GM12865 (cell line): ENCODE measurements around the gene NUAK2.

Experiments used
- DNase-seq: peaks from one replicate; pipeline ENCODE4 v3.0.0; 2010; ENCODE audit warnings: low read depth
- H3K4me3 ChIP-seq: 2 replicates; pipeline ENCODE4 v1.5.1; 2011; ENCODE audit warnings: mild to moderate bottlenecking, low read depth, low read length, control low read depth
- TF ChIP-seq, protein P1 (sequence below): IDR thresholded peaks from 2 replicates; pipeline ENCODE4 v1.5.1; 2011; ENCODE audit warnings: low read length, control low read depth, low read depth, inconsistent platforms; ENCODE audit not compliant: insufficient read depth; ENCODE audit errors: missing control alignments

The NUAK2 gene

DNA sequence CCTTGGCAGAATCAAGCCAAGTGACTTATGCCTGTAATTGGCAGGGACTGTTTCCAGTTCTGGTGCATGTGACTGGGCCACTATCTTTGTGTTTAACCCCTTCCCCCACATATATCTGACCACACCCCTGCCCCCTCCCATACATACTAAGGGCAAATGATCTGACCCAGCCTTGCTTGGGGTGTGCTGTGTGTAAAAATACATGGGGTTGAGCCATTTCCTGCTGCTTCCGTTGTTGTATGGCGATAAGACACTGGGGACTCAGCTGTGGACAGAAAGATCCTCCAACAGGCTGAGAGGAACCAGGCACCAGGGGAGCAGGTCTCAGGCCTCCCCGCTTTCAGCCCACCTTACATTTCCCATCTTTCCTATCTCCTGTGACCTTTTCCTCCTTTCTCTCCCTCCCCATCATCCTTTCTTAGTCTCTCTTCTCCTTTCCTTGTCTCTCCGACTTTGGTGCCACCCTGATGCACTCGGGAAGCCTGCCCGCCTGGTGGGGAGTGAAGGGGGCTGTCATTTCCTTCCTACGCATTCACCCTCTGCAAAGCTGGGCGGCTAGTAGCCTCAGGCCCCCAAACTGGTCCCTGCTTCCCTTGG lies 54.1 kb downstream of the NUAK2 start:
- DNase-seq: no peak
- H3K4me3 ChIP-seq: no peak overlapping the region
- TF ChIP-seq, protein P1, sequence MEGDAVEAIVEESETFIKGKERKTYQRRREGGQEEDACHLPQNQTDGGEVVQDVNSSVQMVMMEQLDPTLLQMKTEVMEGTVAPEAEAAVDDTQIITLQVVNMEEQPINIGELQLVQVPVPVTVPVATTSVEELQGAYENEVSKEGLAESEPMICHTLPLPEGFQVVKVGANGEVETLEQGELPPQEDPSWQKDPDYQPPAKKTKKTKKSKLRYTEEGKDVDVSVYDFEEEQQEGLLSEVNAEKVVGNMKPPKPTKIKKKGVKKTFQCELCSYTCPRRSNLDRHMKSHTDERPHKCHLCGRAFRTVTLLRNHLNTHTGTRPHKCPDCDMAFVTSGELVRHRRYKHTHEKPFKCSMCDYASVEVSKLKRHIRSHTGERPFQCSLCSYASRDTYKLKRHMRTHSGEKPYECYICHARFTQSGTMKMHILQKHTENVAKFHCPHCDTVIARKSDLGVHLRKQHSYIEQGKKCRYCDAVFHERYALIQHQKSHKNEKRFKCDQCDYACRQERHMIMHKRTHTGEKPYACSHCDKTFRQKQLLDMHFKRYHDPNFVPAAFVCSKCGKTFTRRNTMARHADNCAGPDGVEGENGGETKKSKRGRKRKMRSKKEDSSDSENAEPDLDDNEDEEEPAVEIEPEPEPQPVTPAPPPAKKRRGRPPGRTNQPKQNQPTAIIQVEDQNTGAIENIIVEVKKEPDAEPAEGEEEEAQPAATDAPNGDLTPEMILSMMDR: no peak

DNA sequence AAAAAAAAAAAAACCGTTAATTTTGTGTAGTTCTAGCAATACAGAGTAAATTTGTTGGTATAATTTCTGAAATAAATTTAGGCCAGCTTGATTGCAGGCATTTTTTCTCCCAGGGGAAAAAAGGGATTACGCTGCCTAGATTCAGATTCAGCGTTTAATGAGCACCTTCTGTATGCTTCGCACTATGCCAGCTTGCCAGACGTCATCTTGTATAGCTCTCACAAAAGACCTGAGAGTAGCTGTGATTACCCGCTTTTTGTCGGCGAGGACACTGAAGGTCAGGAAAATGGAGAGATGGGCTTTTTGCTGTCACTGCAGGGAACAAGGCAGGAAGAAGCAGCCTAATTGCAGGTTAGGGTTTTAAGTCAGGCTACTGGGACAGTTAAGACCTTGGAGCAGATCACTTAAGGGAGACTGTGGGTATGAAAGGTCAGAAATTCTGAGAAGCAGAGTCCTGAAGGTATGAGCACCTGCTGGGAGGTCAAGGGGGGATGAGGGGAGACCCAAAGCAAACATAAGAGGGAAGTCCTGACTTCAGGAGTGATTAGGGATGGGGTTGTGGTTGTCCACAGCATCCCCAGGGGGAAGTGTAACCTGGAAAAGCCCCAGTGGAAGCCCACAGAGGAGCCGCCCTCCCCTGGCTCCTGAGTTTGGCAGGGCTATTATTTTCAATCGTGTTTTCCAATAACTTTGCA lies 54.8 kb downstream of the NUAK2 start:
- DNase-seq: no peak

DNA sequence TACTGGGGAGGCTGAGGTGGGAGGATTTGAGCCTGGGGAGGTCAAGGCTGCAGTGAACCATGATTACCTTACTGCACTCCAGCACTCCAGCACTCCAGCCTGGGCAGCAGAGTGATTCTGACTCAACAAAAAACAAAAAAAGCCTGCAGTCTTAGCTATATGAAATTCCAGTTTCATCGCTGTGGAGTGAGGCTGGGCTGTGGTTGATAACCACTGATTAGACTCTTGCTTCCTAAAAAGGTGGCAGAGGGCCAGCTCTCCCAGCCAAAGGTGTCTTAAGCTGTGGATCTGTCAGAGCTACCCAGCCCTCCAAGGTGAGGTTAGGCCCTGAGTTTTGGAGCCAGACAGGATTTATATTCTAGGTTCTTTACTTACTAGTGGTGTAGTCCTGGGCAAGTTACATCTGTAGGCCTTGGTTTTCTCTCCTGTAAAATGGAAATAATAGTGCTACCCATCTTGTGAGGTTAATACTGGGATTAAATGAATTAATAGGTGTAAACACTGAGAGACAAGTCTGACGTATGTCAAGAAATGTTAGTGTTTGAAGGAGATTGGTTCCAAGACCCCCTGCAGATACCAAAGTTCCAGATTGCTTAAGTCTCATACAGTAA lies 57.9 kb downstream of the NUAK2 start:
- TF ChIP-seq, protein P1: no peak
- DNase-seq: no peak
- H3K4me3 ChIP-seq: no peak overlapping the region

More for the DNA sequence above, 54.8 kb downstream of the NUAK2 start:
- H3K4me3 ChIP-seq: no peak overlapping the region
- TF ChIP-seq, protein P1: no peak

- no peak for DNase-seq
- H3K4me3 ChIP-seq: no peak overlapping the region
- TF ChIP-seq, protein P1: no peak
Measured at GRCh38 chr1:205262731-205263171, 58.8 kb downstream of the NUAK2 start.

DNA sequence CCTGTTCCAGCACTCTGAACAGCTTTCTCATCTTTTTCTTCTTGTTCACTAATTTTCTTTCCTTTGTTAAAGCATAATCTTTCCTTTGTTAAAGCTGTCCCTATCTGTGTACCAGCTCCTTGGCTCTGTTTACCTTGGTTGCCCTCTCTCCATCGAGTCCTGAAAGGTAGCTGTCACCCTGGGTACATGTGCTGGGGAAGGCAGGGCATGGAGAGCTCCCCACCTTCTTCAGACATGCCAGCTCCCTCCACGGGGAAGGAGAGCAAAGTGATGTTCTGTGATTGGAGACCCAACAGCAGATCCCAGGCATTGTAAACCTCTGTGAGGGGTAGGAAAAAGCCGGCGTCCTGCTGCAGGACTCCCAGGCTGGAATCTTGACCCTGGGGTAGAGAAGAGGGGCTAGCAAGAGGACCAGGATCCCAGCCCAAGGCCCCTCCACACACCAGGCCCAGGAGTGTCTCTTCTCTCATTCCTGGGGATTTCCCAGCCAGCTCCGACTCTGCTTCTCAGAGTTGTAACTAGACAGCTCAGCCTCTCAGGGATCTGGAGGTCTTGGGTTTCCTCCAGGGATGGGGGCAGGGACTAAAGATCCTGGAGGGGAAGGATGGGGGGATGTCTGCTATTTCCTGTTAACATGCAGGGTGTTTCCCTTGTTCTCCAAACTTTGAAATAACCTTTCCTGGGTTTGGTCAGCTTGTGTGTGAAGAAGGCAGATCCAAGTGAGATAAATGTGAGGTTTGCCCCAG lies 59.4 kb downstream of the NUAK2 start:
- H3K4me3 ChIP-seq: no peak overlapping the region
- TF ChIP-seq, protein P1: no peak
- no peak for DNase-seq

- TF ChIP-seq, protein P1: no peak
- DNase-seq: no peak
- H3K4me3 ChIP-seq: no peak overlapping the region
Measured at GRCh38 chr1:205260948-205261732, 60.4 kb downstream of the NUAK2 start.
